H1 (cell line): ENCODE measurements around the gene PCYT2. TPM values are rescaled to one million over a fixed set of nuclear protein-coding genes. Genes with fewer than 3 reads are reported as not detected.

Source experiments
- ASH2L ChIP-seq: fragments of 200-600, 300-600 bp; sonication (generic); IDR thresholded peaks from one replicate; pipeline ENCODE4 v1.7.1; 2017; ENCODE audit warnings: low read length
- CBX5 ChIP-seq: fragments of 300-800, 300-1000 bp; sonication (generic); IDR thresholded peaks from 2 replicates; pipeline ENCODE4 v1.7.1; 2016; ENCODE audit warnings: antibody characterized with exemption, low read length, low read depth
- CEBPB ChIP-seq: IDR thresholded peaks from 2 replicates; pipeline ENCODE4 v1.6.1; 2012; ENCODE audit warnings: low read depth, low read length
- CHD2 ChIP-seq: IDR thresholded peaks from 2 replicates; pipeline ENCODE4 v1.6.1; 2012; ENCODE audit warnings: low read length, improper control_type of control experiment
- FOSL1 ChIP-seq: IDR thresholded peaks from 2 replicates; pipeline ENCODE4 v1.6.1; 2011; ENCODE audit warnings: mild to moderate bottlenecking, low read depth, low read length, moderate library complexity; ENCODE audit not compliant: insufficient read depth
- JUN ChIP-seq: IDR thresholded peaks from 2 replicates; pipeline ENCODE4 v1.6.1; 2011; ENCODE audit warnings: low read depth, mild to moderate bottlenecking, improper control_type of control experiment, low read length
- NRF1 ChIP-seq: IDR thresholded peaks from 2 replicates; pipeline ENCODE4 v1.6.1; 2011; ENCODE audit warnings: mild to moderate bottlenecking, low read depth, low read length, improper control_type of control experiment
- RAD21 ChIP-seq, 2 experiments: IDR thresholded peaks in 1 of 2; conservative IDR thresholded peaks in 1 of 2; 2 replicates each; pipeline ENCODE4 v1.6.1; 2011; ENCODE audit warnings: low read depth in 2 of 2, low read length in 2 of 2, improper control_type of control experiment in 1 of 2, inconsistent platforms in 1 of 2, mild to moderate bottlenecking in 1 of 2, moderate library complexity in 1 of 2
- SIRT6 ChIP-seq: IDR thresholded peaks from one replicate; pipeline ENCODE4 v1.7.1; 2012; ENCODE audit warnings: low read length, inconsistent platforms
- TCF12 ChIP-seq: IDR thresholded peaks from 2 replicates; pipeline ENCODE4 v1.6.1; 2011; ENCODE audit warnings: low read depth, mild to moderate bottlenecking, low read length
- polyA plus RNA-seq, 7 experiments: library from polyadenylated mRNA; depleted of rRNA in 3 of 7; stranded (reverse) in 5 of 7; unstranded in 2 of 7; fragments of >200 nt in 5 of 7; fragments of 200-250 nt in 2 of 7; gene quantifications; 1 replicate in 5 of 7; 2 replicates in 1 of 7; 4 replicates in 1 of 7; pipeline versions ENCODE4 v1.2.1 to v1.2.3, GENCODE V29; 2011 to 2013; ENCODE audit warnings: missing spikeins in 2 of 7, mixed read lengths in 2 of 7
- total RNA-seq: library from RNA; stranded (reverse); fragmentation: NEBNext Ultra II Directional; extraction: Animal tissue kit (Norgen Biotek cat#: 25700); gene quantifications from 2 replicates; pipeline ENCODE4 v1.2.1, GENCODE V29; 2021

Gene PCYT2
- total and polyA plus RNA-seq, 2 of the 8 experiments (the other 6 are each of a cell fraction or from before 2014, with no cell fraction given) = 29.9 to 31.3 TPM

- TF ChIP-seq RAD21 (IDR thresholded peaks at IDR 0.05 in 1 of 2, conservative IDR thresholded peaks at IDR 0.05 in 1 of 2; ENCODE audit: low read depth in 2 of 2, low read length in 2 of 2) = no peak
- no peak for TF ChIP-seq JUN
- no peak for TF ChIP-seq NRF1
- TF ChIP-seq ASH2L = no peak
- no peak for TF ChIP-seq CHD2
- no peak for TF ChIP-seq CBX5
- TF ChIP-seq FOSL1 = no peak
- TF ChIP-seq SIRT6 = no peak
- no peak for TF ChIP-seq TCF12
- no peak for TF ChIP-seq CEBPB
Observed at GRCh38 chr17:81915331-81915730, 4.1 kb upstream of the PCYT2 start (continued).
